NT2/D1 (cell line): ENCODE data around the gene SDK1.

ENCODE experiments used
- YY1 ChIP-seq: IDR thresholded peaks from 2 replicates; pipeline ENCODE4 v1.6.1; 2011; ENCODE audit not compliant: insufficient read length, insufficient read depth
- ZNF274 ChIP-seq: IDR thresholded peaks from 2 replicates; pipeline ENCODE4 v1.6.1; 2011; ENCODE audit warnings: mild to moderate bottlenecking, low read depth, low read length

- TF ChIP-seq ZNF274 = no peak
- TF ChIP-seq YY1 = no peak
These were observed 489.8 kb downstream of the SDK1 start for GRCh38 chr7:3790803-3791202.
